Lung (tissue), 12 donors: ENCODE data around the gene LSM4. TPM values are rescaled to one million over a fixed set of nuclear protein-coding genes. Genes with fewer than 3 reads are reported as not detected.

ENCODE experiments used
- ATAC-seq: fragments of 200-7000 bp; cut with Tn5 transposase; one replicate; pipeline ENCODE4 v1.9.1; 2020; ENCODE audit warnings: moderate number of reproducible peaks; ENCODE audit not compliant: insufficient read depth, low FRiP score
- DNase-seq, 3 donors: peaks; one replicate each; pipeline ENCODE4 v3.0.0-alpha.2; 2013 to 2017
- H3K27ac ChIP-seq, 2 donors: one replicate each; pipeline ENCODE4 v1.5.1; 2013; ENCODE audit warnings: mild to moderate bottlenecking in 2 of 2, moderate library complexity in 2 of 2, control low read depth in 1 of 2, inconsistent platforms in 1 of 2, low read depth in 1 of 2, low read length in 1 of 2
- H3K27me3 ChIP-seq, 3 donors: one replicate each; pipeline ENCODE4 v1.5.1; 2013; ENCODE audit warnings: low read length in 2 of 3; ENCODE audit not compliant: control insufficient read depth in 3 of 3, insufficient read depth in 3 of 3
- H3K36me3 ChIP-seq, 4 donors: one replicate each; pipeline ENCODE4 v1.5.1; 2013; ENCODE audit warnings: low read length in 4 of 4, mild to moderate bottlenecking in 1 of 4, moderate library complexity in 1 of 4; ENCODE audit not compliant: control insufficient read depth in 4 of 4, insufficient read depth in 4 of 4
- H3K4me1 ChIP-seq, 5 donors: one replicate each; pipeline ENCODE4 v1.5.1; 2013; ENCODE audit warnings: low read length in 5 of 5, mild to moderate bottlenecking in 2 of 5, moderate library complexity in 1 of 5; ENCODE audit not compliant: control insufficient read depth in 5 of 5, insufficient read depth in 5 of 5
- H3K4me3 ChIP-seq: one replicate; pipeline ENCODE4 v1.5.1; 2013; ENCODE audit warnings: mild to moderate bottlenecking, control low read depth, moderate library complexity
- H3K9ac ChIP-seq, 2 donors: one replicate each; pipeline ENCODE4 v1.5.1; 2013; ENCODE audit warnings: low read length in 2 of 2, control low read depth in 1 of 2; ENCODE audit not compliant: insufficient read depth in 1 of 2
- H3K9me3 ChIP-seq, 4 donors: one replicate each; pipeline ENCODE4 v1.5.1; 2013; ENCODE audit warnings: low read length in 3 of 4, mild to moderate bottlenecking in 1 of 4, moderate library complexity in 1 of 4; ENCODE audit not compliant: control insufficient read depth in 4 of 4, insufficient read depth in 3 of 4
- CTCF ChIP-seq: IDR thresholded peaks from 2 replicates; pipeline ENCODE4 v1.5.1; 2012; ENCODE audit warnings: mild to moderate bottlenecking; ENCODE audit errors: control extremely low read depth, extremely low read depth
- WGBS, 2 donors: extraction: QIAGEN DNeasy Blood & Tissue Kit; methylation state at CpG; one replicate each; pipeline ENCODE4 v1.1.7; 2013; 5-methylcytosine and 5-hydroxymethylcytosine counted together
- polyA plus RNA-seq, 2 donors: library from polyadenylated mRNA; stranded (reverse); fragments of 200-250 nt; gene quantifications; one replicate each; pipeline ENCODE4 v1.2.1, GENCODE V29; 2013
- total RNA-seq, 2 donors: library from RNA; depleted of rRNA in 1 of 2; stranded (reverse); fragments of >200 nt in 1 of 2; gene quantifications; one replicate each; pipeline ENCODE4 v1.2.1, GENCODE V29; 2014 to 2021
- donor health status: control.
- donor health status: control.
- donor health status: Bipolar disorder and iron deficiency.
- donor health status: healthy.
- donor health status: DM: yes; HTN: yes; CAD: no.

LSM4 gene
- total and polyA plus RNA-seq, 4 donors: 67.7 to 217 (median 114) TPM

- H3K36me3 ChIP-seq: peaks cover 0 to 4% (median 2%) of the 10 kb centered on the region in 4 donors
- no peaks in the 10 kb centered on the region for H3K27me3 ChIP-seq
- DNase-seq: no peak
- TF ChIP-seq CTCF: no peak
- ATAC-seq: no peak
- no peak overlapping the region for H3K9ac ChIP-seq
- no peak overlapping the region for H3K27ac ChIP-seq
- H3K4me1 ChIP-seq: peaks cover 0 to 7% (median 0%) of the 10 kb centered on the region in 5 donors
- H3K4me3 ChIP-seq: no peak overlapping the region
- WGBS, 2 donors: 93 to 95% methylated on average over 17 of the region's 17 CpGs
- H3K9me3 ChIP-seq: no peaks in the 10 kb centered on the region
Measured at GRCh38 chr19:18348171-18348570, 25.3 kb upstream of the LSM4 start.

- H3K36me3 ChIP-seq: peaks cover 0 to 4% (median 2%) of the 10 kb centered on the region in 4 donors
- no peak for TF ChIP-seq CTCF
- no peak for ATAC-seq
- no peak overlapping the region for H3K27ac ChIP-seq
- no peaks in the 10 kb centered on the region for H3K9me3 ChIP-seq
- WGBS, 2 donors: 77% methylated on average over 8 of the region's 8 CpGs
- peaks cover 0 to 11% (median 0%) of the 10 kb centered on the region in 5 donors for H3K4me1 ChIP-seq
- H3K4me3 ChIP-seq: no peak overlapping the region
- no peaks in the 10 kb centered on the region for H3K27me3 ChIP-seq
- no peak overlapping the region for H3K9ac ChIP-seq
- no peak for DNase-seq
Measured at GRCh38 chr19:18346091-18346490, 23.2 kb upstream of the LSM4 start.

GRCh38 chr19:18345296-18345695 is 22.4 kb upstream of the LSM4 start:
- ATAC-seq (no peak), DNase-seq (no peak)
- no peaks in the 10 kb centered on the region for H3K27me3 ChIP-seq
- peaks cover 0 to 15% (median 0%) of the 10 kb centered on the region in 5 donors for H3K4me1 ChIP-seq
- no peak overlapping the region for H3K27ac ChIP-seq
- H3K9me3 ChIP-seq: no peaks in the 10 kb centered on the region
- peaks cover 0 to 3% (median under 1%) of the 10 kb centered on the region in 4 donors for H3K36me3 ChIP-seq
- H3K9ac ChIP-seq: no peak overlapping the region
- no peak for TF ChIP-seq CTCF
- H3K4me3 ChIP-seq: no peak overlapping the region
- 95 to 96% methylated on average over 6 of the region's 6 CpGs for WGBS, 2 donors

GRCh38 chr19:18344582-18344950 is 21.7 kb upstream of the LSM4 start:
- Histone ChIP-seq H3K36me3 (peaks cover 0 to 3% (median 0%) of the 10 kb centered on the region in 4 donors), H3K27me3 (no peaks in the 10 kb centered on the region), H3K9ac (peak overlapping the region in 1 of 2 donors; percentile 42), H3K9me3 (no peaks in the 10 kb centered on the region), H3K27ac (no peak overlapping the region), H3K4me1 (peaks cover 0 to 22% (median 2%) of the 10 kb centered on the region in 5 donors), H3K4me3 (no peak overlapping the region)
- 72 to 76% methylated on average over 13 of the region's 13 CpGs for WGBS, 2 donors
- no peak for TF ChIP-seq CTCF
- DNase-seq: peak in 1 of 3 donors; percentile 13
- ATAC-seq: no peak
